LNCAP (cell line): Measurements from ENCODE around the gene RFX7.

Experiments
- TF ChIP-seq, protein P1 (sequence below): fragments of 450-650 bp; IDR thresholded peaks from 2 replicates; pipeline ENCODE4 v1.5.1; 2017; ENCODE audit warnings: mild to moderate bottlenecking

RFX7 gene

DNA sequence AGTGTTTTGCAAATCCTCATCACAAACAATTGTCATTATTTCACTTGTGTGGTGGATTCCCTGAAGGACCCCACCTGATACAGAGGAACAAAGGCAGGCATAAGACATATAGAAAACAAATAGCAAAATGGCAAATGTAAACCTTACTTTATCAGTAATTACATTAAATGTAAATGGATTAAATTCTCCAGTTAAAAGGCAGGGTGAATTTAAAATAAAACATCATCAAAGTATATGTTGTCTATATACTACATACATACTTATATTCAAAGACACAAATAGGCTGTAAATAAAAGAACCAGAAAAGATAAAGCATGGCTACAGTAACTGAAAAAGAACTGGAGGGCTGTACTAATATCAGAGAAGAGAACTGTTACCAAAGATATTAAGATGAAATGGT, 117.3 kb downstream of the RFX7 start:
- TF ChIP-seq, protein P1, sequence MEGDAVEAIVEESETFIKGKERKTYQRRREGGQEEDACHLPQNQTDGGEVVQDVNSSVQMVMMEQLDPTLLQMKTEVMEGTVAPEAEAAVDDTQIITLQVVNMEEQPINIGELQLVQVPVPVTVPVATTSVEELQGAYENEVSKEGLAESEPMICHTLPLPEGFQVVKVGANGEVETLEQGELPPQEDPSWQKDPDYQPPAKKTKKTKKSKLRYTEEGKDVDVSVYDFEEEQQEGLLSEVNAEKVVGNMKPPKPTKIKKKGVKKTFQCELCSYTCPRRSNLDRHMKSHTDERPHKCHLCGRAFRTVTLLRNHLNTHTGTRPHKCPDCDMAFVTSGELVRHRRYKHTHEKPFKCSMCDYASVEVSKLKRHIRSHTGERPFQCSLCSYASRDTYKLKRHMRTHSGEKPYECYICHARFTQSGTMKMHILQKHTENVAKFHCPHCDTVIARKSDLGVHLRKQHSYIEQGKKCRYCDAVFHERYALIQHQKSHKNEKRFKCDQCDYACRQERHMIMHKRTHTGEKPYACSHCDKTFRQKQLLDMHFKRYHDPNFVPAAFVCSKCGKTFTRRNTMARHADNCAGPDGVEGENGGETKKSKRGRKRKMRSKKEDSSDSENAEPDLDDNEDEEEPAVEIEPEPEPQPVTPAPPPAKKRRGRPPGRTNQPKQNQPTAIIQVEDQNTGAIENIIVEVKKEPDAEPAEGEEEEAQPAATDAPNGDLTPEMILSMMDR: no peak

DNA sequence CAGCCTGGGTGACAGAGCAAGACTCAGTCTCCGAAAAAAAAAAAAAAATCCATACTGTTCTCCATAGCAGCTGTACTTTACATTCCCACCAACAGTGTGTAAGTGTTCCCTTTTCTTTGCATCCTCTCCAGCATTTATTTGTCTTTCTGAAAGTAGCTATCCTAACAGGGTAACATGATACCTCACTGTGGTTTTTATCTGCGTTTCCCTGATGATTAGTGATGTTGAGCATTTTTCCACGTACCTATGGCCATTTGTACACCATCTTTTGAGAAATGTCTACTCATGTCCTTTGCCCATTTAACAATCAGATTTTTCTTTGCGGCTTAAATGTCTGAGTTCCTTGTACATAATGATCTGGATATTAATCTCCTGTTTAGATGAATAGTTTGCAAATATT, 119.3 kb downstream of the RFX7 start:
- TF ChIP-seq, protein P1: no peak

DNA sequence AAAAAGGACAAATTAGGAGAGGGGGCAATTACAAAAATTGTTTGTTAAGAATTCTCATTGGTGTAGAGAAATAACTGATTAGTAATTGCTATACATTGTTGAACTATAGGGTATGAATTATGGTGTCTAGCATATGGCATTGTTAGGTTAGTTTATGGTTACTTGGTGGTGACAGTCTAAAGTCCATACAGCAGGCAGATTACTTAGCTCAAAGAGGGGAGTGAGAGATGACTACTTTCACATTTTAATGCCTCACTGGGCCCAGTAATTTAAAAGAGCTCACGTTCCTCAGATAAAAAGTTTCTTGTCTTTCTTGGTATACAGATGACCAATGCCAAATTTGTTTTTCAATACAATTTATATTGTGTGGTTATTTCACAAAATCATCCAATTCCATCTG, 137.8 kb downstream of the RFX7 start:
- TF ChIP-seq, protein P1: no peak

DNA sequence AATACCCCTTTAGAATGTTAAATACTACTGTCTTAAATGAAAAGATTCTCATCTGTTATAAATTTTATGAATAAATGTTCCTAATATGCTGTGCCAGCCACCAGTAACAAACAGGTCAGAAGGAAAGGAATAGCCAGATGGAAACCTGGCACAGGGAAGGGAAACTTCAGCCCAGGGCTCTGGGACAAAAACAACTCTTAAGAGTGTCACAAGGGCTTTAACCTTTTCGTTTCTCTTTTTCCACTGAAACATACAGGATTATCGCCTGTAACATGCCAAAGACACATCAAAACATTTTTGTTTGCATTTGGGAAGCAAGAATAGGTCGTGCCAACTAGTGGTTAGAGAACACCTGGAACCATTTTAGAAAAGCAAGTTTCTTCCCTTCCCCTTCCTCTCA, 141.2 kb downstream of the RFX7 start:
- TF ChIP-seq, protein P1: no peak

DNA sequence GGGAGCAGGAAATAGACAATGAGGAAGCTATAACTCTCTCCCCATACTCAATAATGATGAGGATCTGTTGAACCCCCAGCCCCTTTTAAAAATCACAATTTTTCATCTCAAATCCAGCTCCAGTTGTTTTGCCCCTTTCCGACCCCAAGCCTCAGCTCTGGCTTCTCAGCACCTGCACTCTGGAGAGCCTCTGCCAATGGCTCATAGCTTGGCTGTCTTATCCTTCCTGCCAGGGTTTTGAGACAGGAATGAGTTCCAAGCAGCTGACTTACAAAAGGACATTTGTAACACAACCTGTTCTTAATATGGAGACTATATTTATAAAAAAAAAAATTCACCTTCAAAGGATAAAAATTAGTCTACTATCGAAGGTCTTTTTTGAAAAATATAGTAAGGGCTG, 144.4 kb downstream of the RFX7 start:
- TF ChIP-seq, protein P1: no peak

DNA sequence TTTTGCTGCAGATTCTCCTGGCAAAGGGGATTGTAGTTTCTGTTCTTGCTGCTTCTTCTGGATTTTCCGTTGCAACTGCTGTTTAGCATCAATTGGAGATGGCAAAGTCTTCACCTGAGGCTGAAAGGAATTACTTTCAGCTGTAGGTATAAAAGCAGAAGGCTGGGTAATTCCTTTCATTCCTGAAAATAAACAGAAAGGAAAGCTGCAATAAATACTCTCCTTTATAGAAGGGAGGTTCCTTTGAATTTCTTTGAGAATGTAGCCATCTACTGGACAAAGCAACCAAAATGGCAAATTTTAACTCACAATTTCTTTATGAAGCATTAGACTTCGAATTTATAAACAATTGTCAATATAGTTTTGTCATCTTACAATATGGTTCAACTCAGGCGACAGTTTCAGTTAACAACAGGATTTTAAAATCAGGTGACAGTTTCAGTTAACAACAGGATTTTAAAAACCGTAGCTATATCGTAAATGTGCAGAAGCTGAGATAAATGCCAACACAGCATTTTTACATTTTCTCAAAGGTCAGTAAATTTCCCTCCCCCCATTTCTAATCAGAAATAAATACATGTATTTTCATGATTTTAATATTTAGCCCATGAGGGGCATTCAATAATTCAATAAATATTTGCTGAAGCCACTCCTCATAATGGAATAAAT, 145.3 kb downstream of the RFX7 start:
- TF ChIP-seq, protein P1: no peak

DNA sequence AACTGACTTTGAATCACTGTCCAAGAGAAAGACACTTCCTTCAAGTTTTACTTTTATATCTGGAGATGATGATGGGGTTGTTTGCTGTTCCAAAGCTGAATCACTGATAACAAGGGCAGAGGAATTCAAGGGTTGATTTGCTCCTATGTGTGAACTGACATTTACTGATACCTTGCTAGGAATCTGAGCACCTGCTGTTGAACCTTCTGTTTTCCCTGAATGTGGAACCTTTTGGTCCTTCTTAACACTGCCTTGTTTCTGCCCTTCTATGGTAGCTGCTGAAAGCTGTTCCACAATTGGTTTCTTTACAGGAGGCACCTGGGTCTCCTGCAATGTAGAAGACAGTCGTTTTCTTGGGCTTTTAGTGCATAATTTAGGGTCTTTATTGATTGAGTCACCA, 148.3 kb downstream of the RFX7 start:
- TF ChIP-seq, protein P1: no peak

DNA sequence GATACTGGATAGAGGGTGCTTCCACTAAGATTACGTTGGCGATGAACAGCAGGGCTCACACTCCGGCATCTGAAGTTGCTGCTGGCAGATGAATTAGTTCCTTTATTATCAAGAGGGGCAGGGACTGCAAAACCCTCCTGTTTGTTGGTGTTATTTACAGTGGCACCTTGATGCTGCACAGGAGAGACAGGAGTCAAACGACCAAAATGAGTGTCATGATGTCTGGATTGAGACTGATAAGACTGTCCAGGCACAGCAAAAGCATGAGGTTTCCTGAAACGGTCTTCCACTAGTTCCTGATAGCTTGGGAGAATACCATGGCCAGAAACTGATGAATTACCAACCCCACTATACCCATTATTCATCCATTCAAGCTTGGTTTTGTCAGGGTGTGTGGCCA, 149.5 kb downstream of the RFX7 start:
- TF ChIP-seq, protein P1: no peak
